ENCODE results near the gene HYDIN.
"Not testable (repeated sequence)": the region's sequence is repeated elsewhere in the genome, so short reads cannot be mapped to it uniquely, and the experiment has no call there.

HYDIN gene

GRCh38 chr16:71179569-71179968, 51.0 kb downstream of the HYDIN start:
- TF ChIP-seq CTCF (conservative IDR thresholded peaks at IDR 0.05): no peak
- TF ChIP-seq ZFX (IDR thresholded peaks at IDR 0.05): no peak

GRCh38 chr16:71172481-71173207, 57.9 kb downstream of the HYDIN start:
- no peak overlapping the region for H3K27ac ChIP-seq
- TF ChIP-seq CTCF (conservative IDR thresholded peaks at IDR 0.05) (no peak), ZFX (IDR thresholded peaks at IDR 0.05) (no peak)

More at GRCh38 chr16:71179569-71179968, 51.0 kb downstream of the HYDIN start:
- H3K27ac ChIP-seq: no peak overlapping the region

GRCh38 chr16:71161007-71161406, 69.5 kb downstream of the HYDIN start:
- not testable (repeated sequence) for H3K27ac ChIP-seq

DNA sequence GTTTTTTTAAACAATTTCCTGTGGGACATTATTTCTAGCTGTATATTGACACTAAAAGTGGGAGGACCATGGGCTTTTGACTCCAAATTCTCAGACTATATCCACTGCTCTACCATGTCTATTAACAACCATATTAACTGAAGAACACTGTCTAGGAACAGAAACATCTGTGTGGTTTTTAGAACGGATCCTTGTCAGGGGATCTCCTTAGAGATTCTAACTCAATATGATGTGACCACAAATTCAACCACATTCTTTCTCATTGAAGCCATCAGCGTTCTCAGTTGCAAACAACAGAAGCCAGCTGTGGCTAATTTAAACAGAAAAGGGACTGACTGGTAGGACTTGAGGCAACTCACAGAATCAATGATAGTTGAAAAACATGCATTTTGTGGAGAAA, 73.2 kb downstream of the HYDIN start:
- not testable (repeated sequence) for H3K27ac ChIP-seq

DNA sequence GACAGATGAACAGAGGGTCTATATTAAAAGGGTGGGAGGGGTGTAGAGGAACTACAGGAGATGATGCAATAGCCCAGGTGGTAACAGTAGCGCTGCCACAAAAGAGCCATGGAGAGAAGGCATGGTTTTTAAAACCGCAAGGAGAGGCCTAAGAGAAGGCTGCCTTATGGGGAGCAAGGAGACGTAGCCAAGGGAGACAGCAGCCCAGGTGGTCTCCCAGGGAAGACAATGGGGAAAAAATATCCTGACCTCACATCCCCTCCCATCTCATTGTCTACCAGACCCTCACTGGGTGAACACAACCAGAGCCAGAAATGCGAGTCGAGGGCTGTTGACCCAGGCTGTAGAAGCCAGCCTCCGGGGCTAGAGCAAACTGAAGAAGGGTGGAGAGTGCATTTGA, 77.2 kb downstream of the HYDIN start:
- not testable (repeated sequence) for H3K27ac ChIP-seq

DNA sequence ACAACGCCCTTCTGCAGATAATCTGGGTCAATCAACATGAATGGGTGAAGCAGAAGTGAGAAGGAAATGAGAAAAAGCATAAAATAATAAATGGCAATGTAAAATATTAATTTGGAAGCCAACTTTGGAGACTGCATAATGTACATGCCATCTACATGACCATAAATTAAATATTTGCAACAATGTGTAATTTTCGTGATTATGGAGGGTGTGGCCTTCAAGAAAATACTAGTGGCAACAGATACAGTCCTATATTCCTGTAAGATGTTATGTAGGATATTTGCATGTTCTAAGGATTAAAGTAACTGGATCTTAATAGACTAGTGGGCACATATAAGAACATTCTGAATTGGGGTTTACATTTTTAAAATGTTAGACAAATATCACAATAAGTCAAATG, 78.9 kb downstream of the HYDIN start:
- H3K27ac ChIP-seq: not testable (repeated sequence)

DNA sequence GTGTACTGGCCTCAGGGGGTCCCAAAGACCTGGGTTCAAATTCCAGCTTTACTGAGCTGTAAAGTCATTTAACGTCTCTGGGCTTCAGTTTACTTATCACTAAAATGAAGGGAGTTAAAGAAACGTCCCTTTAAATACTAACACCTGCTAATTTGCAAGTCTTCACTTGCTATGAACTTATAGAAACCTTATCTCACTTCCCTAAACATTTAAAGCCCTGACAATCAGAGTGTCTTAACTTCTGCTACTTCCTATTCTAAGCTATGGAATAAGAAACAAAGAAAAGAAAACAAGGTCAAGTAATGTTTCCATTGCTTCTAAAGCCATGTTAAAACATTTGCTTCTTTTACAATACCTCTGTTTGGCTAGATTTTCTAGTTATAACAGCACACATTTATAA, 87.3 kb downstream of the HYDIN start:
- H3K27ac ChIP-seq: not testable (repeated sequence)

DNA sequence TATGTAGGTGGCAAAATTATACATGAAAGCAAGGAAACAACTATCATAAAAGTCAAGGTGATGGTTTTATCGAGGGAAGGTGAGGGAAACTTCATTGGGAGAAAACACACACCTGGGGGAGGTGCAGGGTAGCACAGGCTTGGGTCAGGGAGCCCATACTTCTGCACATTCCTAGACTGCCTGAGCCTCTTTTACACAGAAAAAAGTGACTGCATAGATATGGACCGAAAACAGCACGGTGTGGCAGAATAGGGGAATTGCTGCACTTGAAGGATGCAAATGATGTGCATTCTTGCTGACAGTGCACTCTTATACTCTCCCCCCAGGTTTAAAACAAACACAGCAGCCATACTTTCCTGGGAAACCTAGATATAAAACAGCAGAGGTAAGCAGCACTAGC, 120.0 kb downstream of the HYDIN start:
- not testable (repeated sequence) for H3K27ac ChIP-seq

DNA sequence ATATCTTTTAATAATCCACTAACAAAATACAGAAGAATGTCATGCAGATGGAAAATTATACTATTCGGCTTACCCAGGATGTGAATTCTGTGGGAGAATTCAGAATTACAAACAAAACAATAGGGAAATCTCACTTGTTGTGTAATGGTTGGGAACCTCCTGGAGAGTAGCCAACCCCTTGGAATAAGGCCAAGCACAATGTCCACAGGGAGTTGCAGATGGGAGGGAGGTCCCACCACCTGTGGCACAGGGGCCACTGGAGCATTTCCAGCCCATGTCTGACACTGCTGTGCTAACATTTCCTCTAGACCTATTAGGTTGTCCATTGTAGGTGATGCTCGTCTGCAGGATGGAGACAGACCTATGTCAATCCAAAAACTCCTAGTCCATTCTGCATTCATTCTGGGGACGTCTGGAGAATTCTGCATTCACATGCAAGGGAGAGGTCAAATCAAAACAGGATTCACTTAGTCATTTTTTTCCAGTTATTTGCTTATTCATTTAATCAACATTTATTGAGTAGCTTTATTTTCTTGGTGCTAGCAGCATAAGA, 120.8 kb downstream of the HYDIN start:
- not testable (repeated sequence) for H3K27ac ChIP-seq

DNA sequence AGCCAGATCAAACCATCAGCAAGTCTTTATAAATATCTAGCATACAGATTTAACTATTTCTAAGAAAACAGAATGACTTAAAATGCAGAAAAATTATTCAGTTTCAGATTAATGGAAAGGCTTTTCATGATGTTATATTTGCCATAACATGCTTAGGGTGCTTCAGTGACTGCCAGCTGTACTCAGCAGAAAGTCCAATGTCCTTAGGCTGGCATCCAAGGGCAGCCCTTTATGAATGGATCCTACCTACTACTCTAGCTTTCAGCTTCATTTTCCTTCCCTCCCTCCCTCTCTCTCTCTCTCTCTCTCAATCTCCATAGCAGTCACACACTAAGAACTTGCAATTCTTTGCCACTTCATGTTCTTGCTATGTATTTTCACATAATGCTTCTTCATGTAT, 124.6 kb downstream of the HYDIN start:
- H3K27ac ChIP-seq: not testable (repeated sequence)

DNA sequence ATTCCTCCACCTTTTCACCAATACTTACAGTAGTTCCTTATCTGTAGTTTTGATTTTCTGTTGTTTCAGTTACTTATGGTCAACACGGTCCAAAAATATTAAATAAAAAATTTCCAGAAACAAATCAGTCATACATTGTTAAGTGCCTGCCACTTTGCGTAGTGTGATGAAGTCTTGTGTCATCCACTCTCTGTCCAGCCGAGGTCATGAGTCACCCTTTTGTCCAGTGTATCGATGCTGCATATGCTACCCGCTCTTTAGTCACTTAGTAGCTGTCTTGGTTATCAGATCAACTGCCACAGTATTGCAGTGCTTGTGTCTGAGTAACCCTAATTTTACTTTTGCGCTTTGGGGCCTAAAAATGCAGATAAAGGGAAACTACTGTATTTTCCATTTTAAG, 146.9 kb downstream of the HYDIN start:
- not testable (repeated sequence) for H3K27ac ChIP-seq

DNA sequence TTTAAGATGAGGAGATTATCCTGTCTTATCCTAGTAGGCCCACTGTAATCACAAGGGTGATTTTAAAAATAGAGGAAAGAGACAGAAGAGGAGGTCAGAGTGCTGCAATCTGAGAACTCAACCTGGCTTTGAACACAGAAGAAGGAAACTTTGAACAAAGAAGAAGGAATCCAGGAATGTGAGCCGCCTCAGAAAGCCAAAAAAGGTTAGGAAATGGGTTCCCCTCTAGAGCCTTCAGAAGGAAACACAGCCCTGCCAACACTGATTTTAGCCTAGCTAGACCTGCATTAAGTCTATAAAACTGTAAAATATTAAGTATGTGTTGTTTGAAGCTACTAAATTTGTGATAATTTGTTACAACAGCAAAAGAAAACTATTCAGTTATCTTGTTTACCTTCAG, 149.7 kb downstream of the HYDIN start:
- not testable (repeated sequence) for H3K27ac ChIP-seq

GRCh38 chr16:71080262-71080661, 150.3 kb downstream of the HYDIN start:
- not testable (repeated sequence) for H3K27ac ChIP-seq

DNA sequence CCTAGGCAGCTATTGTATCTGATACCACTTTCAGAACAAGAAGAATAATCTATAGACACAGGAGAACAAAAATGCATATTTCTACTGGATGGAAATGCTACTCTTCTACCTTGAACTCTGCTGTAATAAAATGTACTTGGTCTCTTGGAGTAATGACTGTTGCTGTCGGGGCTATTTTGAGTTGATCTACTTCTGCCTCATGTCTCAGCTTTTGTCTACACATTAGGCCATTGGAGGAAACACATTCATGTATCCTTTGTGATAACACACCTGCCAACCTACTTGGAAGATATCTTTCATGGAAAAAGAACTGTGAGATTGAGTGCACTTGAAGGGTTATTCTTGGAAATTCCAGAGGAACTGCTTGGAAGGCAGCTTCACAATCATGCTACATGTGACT, 159.9 kb downstream of the HYDIN start:
- not testable (repeated sequence) for H3K27ac ChIP-seq

GRCh38 chr16:71069842-71070241, 160.7 kb downstream of the HYDIN start:
- not testable (repeated sequence) for H3K27ac ChIP-seq

- not testable (repeated sequence) for H3K27ac ChIP-seq
Measured at GRCh38 chr16:71053897-71054609, 176.5 kb downstream of the HYDIN start.

DNA sequence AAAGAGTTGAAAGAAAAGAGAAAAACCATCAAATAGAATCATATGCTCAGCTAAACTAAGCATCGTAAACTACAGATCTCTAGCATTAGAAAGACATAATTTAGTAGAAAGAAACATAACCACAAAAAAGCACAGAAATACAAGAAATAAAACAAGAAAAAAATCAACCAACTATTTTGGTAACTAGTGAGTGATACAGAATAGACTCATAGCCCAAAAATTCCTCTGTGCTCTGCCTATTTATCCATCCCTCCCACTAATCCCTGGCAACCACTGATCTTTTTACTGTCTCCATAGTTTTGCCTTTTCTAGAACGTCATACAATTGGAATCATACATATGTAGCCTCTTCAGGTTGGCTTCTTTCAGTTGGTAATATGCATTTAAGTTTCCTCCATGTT, 180.2 kb downstream of the HYDIN start:
- not testable (repeated sequence) for H3K27ac ChIP-seq

DNA sequence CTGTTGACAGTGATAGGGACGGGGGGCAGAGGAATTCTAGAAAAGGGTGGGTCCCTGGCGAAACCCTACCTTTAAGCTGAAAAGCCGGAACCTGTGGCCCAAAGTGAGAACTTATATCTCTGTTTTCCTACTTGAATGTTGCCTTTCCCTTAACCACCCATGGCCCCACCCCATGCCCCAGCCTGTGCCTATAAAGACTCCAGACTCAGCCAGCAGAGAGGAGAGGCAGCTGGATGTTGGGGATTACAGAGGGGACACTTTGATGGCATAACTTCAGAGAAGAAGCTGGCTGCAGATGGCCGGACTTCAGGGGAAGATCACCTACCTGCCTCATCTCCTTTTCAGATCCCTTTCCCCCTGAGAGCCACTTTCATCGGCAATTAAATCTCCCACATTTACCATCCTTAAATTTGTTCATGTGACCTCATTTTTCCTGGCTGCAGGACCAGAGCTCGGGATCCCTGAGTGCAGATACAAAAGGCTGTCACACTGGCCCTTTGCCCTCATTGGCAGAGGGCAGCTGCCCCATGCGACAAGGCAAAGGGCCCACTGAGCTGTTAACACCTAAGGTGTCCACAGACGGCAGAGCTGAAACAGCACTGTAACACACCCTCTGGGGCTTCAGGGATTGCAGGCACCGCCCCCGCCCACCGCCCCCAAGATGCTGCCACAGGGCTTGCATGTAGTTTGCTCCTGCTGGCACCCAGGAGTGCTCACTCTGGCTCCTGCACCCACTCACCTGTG, 191.0 kb downstream of the HYDIN start:
- H3K27ac ChIP-seq: not testable (repeated sequence)

DNA sequence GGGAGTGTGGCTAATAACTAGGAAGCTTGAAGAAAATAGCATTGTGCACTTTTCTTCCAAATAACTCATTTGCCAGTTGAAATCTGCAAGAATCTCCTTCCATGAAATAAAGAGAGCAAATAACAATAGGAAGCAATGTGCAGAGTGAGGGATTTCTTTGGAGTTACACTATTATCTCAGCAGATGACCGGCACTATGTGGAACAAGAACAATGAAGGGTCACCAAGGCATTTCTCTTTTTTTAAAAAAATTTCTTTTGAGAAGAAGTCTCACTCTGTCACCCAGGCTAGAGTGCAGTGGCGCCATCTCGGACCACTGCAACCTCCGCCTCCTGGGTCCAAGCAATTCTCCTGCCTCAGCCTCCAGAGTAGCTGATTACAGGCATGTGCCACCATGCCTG, 192.1 kb downstream of the HYDIN start:
- H3K27ac ChIP-seq: not testable (repeated sequence)
